ENCODE data around the gene SEC22A. TPM values are rescaled to one million over a fixed set of nuclear protein-coding genes. Genes with fewer than 3 reads are reported as not detected.
A peak's percentile ranks its signal among the peaks of the same experiment; 100 is the strongest.

SEC22A gene
- 42.8 and 43.2 TPM in 2 replicates for total RNA-seq (2014; rRNA removed)
- 15.6 TPM for polyA plus RNA-seq (2012)

GRCh38 chr3:123201557-123202427 is at the start of gene SEC22A:
Gene SEC22A (plus strand): TSS chr3:123201943. CDS start chr3:123209218, 7,275 bp downstream.
- peak; percentile 84 for DNase-seq (ENCODE audit: low read depth)

- DNase-seq (ENCODE audit: low read depth) = no peak
Observed at GRCh38 chr3:123152687-123153086, 49.1 kb upstream of the SEC22A start.

- no peak for DNase-seq (ENCODE audit: low read depth)
Observed at GRCh38 chr3:123153125-123154019, 48.4 kb upstream of the SEC22A start.

- no peak for DNase-seq (ENCODE audit: low read depth)
Observed at GRCh38 chr3:123154020-123154985, 47.4 kb upstream of the SEC22A start.

- no peak for DNase-seq (ENCODE audit: low read depth)
Observed at GRCh38 chr3:123155471-123156011, 46.2 kb upstream of the SEC22A start.

GRCh38 chr3:123156276-123156995 is 45.3 kb upstream of the SEC22A start:
- no peak for DNase-seq (ENCODE audit: low read depth)

- no peak for DNase-seq (ENCODE audit: low read depth)
Observed at GRCh38 chr3:123157209-123157597, 44.5 kb upstream of the SEC22A start.

GRCh38 chr3:123157598-123158287 is 44.0 kb upstream of the SEC22A start:
- no peak for DNase-seq (ENCODE audit: low read depth)

- DNase-seq (ENCODE audit: low read depth) = peak; percentile 6
Observed at GRCh38 chr3:123158330-123158729, 43.4 kb upstream of the SEC22A start.

- DNase-seq (ENCODE audit: low read depth) = no peak
Observed at GRCh38 chr3:123158899-123159390, 42.8 kb upstream of the SEC22A start.

- DNase-seq (ENCODE audit: low read depth) = peak; percentile 11
Observed at GRCh38 chr3:123159926-123160635, 41.7 kb upstream of the SEC22A start.

GRCh38 chr3:123161167-123161566 is 40.6 kb upstream of the SEC22A start:
- DNase-seq (ENCODE audit: low read depth) = no peak

- DNase-seq (ENCODE audit: low read depth) = no peak
Observed at GRCh38 chr3:123163141-123163540, 38.6 kb upstream of the SEC22A start.

GRCh38 chr3:123165163-123165562 is 36.6 kb upstream of the SEC22A start:
- DNase-seq (ENCODE audit: low read depth) = no peak

GRCh38 chr3:123167686-123168085 is 34.1 kb upstream of the SEC22A start:
- DNase-seq (ENCODE audit: low read depth) = no peak

- no peak for DNase-seq (ENCODE audit: low read depth)
Observed at GRCh38 chr3:123168122-123168521, 33.6 kb upstream of the SEC22A start.

GRCh38 chr3:123168605-123169004 is 33.1 kb upstream of the SEC22A start:
- no peak for DNase-seq (ENCODE audit: low read depth)

GRCh38 chr3:123169492-123169929 is 32.2 kb upstream of the SEC22A start:
- no peak for DNase-seq (ENCODE audit: low read depth)

GRCh38 chr3:123169930-123170329 is 31.8 kb upstream of the SEC22A start:
- DNase-seq (ENCODE audit: low read depth) = no peak
